GM19455 (cell line): Measurements from ENCODE around the gene TMEM87B.
"Not testable (repeated sequence)": the region's sequence is repeated elsewhere in the genome, so short reads cannot be mapped to it uniquely, and the experiment has no call there.

Experiments used
- ATAC-seq: cut with Tn5 transposase; IDR thresholded peaks from one replicate; pipeline ENCODE4 v1.9.1; 2021; ENCODE audit not compliant: unreplicated experiment

The TMEM87B gene

DNA sequence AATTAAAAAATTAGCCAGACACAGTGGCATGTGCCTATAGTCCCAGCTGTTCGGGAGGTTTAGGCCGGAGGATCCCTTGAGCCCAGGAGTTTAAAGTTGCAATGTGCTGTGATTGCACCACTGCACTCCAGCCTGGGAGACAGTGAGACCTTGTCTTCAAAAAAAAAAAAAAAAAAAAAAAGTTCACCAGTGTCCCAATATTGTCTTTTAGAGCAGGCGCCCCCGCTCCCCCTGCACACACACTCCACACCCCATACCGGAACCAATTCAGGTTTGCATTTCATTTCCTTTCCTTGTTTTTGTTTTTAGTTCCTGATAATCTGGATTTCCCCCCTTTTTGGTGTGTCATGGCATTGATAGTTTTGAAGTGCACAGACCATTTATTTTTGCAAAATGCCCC is 10.4 kb downstream of the TMEM87B start:
- ATAC-seq: no peak

DNA sequence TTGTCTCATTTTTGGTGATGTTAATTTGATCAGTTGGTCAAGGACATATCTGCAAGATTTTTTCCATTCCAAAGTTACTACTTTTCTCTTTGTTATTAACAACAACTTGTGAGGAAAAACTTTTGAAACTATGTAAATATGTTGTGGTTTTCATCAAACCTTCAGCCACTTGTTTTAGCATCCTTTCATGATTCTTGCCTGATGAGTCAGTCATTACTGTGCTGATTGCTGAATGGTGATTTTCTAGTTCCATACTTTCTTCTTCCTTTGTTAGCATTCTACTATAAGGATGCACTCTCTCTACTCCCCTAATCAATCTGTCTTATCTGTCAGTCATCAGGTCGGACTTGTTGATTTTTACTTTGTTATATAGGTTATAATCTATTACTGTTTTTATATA is 10.9 kb downstream of the TMEM87B start:
- no peak for ATAC-seq

DNA sequence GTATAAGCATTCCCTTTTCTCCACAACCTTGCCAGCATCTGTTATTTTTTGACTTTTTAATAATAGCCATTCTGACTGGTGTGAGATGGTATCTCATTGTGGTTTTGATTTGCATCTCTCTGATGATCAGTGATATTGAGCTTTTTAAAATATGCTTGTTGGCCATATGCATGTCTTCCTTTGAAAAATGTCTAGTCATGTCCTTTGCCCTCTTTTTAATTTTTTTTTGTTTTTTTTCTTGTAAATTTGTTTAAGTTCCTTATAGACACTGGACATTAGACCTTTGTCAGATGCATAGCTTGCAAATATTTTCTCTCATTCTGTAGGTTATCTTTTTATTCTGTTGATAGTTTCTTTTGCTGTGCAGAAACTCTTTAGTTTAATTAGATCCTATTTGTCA is 14.7 kb downstream of the TMEM87B start:
- not testable (repeated sequence) for ATAC-seq

DNA sequence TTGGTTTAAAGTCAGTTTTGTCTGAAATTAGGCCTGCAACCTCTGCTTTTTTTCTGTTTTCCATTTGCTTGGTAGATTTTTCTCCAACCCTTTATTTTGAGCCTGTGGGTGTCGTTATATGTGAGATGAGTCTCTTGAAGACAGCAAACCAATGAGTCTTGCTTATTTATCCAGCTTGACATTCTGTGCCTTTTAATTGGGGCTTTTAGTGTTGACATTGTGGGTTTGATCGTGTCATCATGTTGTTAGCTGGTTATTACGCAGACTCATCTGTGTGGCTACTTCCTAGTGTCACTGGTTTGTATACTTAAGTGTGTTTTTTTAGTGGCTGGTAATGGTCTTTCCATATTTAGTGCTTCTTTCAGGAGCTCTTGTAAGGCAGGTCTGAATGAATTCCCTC is 18.8 kb downstream of the TMEM87B start:
- ATAC-seq: no peak

DNA sequence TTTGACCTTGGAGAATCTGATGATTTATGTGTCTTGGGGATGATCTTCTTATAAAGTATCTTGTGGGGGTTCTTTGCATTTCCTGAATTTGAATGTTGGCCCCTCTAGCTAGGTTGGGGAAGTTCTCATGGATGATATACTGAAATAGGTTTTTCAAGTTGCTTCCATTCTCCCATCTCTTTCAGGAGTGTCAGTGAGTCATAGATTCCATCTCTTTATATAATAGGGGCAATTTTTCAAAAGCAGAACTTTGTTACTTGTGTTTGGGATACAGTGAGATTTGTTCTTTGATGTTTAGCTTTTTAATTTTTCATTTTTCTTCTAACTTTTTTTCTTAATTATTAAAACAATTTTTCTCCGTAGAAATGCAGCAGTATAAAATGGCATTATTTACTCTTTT is 19.4 kb downstream of the TMEM87B start:
- no peak for ATAC-seq

DNA sequence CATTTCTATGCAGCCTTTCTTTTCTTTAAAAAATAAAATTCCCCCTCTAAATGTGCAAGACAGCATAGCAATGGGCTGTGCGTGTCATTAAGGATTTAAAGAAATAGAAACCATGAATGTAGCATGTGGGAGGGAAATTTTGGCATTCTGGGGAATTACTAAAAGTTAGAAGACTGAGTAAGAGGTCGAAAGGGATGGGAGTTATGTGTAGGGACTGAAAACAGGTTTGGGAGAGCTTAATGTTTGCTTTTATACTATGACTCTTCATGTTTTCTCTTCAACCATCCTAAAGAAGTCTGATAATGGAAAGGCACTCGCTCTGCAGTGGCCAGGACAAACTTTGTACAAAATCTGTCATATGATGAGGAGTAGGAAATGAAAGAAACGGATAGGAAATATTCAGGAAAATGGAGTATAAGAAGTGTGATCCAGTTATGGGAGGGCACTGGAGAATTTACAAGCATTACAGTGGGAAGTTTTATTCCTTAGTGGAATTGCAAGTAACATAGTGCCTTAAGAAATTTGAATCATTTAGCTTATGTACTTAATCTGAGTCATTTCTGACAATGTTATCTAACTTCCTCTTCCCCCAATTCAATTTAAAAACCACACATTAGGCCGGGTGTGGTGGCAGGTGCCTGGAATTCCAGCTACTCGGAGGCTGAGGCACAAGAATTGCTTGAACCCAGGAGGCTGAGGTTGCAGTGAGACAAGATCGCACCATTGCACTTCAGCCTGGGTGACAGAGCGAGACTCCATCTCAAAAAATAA is 20.6 kb downstream of the TMEM87B start:
- no peak for ATAC-seq

DNA sequence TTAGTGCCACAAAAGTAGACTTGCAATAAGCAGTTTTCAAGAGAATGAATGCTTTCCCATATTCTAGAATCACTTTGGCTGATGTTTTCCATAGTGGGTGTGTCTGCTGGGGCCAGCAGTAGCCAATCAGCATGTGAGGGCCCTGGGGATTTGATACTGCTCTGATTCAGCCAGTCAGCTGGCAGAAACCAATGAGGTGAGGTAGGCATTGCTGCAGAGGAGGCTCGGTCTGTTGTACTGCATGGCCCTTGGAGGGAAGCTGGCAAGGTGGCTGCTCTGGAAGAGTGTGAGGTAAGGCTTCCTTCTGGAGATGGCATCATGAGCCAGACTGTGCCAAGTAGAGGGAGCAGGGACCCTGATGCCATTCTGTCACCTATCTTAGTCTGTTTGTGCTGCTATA is 22.7 kb downstream of the TMEM87B start:
- ATAC-seq: no peak

DNA sequence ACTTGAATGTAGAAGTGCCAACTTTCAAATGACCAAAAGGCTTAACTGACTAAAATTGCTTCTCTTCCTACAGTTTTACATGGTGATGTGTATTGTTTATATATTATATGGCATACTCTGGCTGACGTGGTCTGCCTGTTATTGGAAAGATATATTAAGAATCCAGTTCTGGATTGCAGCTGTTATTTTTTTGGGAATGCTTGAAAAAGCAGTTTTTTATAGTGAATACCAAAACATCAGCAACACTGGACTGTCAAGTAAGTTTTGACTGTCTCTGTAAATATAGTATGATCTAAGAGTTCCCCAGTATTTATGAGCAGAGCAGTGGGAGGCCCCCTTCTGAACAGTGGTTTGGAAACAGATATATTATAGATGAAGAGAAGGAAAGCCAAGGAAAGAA is 26.2 kb downstream of the TMEM87B start:
- ATAC-seq: no peak

DNA sequence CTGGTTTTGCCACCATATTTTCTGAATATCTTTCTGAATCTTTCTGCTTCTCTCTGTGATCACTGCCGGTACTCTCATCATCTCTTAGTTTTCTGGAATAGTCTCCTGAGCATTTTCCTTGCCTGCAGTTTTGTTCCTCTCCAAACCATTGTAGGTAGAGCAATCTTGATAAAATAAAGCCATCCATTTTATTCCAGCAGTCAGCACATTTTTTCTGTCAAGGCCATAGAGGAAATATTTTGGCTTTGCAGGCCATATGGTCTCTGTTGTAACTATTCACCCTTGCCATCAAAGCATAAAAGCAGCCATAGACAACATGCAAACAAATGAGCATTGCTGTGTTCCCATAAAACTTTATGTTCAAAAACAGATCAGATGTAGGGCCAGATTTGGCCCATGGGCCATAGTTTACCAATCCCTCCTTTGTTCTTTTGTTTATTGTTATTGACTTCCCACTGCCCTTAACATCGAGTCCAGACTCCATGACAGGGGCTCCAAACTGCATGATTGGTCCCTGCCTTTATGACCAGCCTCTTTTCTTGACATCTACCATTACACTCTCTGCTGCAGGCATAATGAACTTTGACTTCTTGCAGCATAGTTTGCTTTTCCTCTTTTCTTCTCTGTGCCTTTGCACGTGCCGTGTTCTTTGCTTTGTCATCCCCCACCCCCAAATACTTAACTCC is 29.8 kb downstream of the TMEM87B start:
- ATAC-seq: no peak

DNA sequence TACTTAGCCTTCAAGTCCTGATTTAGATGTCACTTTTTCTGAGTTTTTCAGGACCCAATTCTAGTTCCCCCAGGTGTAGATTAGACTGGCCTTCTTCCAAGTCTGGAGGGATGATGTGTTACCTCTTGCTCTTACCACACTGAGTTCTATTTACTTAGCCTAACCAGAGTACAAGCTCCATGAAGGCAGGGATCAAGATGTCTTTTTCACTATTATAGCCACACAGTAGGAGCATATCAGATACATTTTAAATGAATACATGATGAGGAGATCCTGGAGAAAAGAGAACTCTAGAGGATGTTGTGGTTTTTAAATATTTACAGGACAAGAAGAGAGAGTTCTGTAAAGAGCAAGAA is 30.3 kb downstream of the TMEM87B start:
- no peak for ATAC-seq

DNA sequence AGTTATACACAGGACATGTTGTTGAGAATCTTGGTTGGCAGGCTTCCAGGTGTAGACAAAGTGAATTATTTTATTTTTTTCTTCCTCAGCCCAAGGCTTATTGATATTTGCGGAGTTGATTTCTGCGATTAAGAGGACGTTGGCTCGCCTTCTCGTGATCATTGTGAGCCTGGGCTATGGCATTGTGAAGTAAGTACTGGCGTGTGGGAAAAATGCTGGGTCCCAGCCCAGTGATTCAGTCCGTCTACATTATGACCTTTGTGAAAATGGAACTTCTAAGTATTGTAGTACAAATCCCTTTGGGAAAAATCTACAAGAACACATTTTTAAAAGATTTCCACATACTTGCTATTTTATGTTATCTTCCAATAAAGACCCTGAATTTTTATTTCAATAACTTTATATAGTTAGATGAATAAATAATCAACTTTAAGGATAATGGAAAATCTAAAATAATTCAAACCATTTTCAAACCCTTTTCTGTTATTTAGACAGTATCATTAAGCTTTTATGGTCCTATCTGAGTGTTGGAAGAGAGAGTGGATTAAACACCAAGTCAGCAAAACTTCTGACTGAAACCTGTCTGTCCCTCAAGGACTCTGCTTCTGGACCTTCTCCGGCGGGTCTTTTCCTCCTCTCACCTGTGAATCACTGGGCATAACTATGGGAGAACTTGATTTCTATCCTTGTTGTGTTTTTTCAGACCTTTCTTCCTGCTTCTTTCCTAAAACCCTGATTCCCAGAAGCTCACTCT is 31.0 kb downstream of the TMEM87B start:
- no peak for ATAC-seq

DNA sequence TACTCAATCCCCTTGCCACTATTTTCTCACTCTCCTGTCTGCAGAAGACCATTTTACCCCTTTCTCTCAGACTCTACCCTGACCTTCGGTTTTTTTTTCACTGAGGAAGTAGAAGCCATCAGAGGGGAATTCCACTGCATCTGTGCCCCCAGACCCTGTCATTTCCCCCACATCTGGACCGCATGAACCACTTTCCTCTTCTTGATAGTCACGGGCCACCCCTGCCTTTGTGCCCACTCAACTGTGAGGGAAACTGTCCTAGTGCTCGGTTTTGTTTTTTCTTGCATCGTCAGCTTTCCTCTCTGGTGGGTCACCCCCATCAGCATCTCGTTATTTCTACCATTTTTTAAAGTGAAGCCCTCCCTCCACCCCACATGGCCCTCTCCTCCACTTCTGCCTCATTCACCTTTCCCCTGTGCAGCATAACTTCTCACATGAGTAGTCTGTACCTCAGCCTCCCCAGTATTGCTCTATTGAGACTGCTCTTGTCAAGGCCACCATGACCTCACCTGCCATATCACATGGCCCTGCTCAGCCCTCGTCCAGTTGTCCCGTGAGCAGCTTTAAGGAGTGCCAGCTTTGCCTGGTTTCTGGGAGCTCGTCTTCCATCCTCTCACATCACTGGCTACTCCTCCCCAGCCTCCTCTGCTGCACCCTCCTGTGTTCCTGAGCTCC is 32.4 kb downstream of the TMEM87B start:
- no peak for ATAC-seq

DNA sequence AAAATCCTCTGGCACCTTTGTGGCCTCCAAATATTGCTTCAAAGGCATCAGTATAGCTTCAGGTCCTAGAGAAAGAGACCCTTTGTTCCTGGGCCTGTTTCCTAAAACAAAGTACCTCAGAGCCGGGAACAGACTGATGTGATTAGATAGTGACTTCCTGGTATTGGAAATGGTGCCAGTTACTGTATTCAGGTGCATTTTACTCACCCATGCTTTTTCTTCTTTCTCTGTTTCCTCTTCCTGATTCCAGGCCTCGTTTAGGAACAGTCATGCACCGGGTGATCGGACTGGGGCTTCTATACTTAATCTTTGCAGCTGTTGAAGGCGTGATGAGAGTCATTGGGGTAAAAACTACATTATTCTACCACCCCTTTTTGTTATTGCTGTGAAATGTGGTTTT is 34.3 kb downstream of the TMEM87B start:
- no peak for ATAC-seq

DNA sequence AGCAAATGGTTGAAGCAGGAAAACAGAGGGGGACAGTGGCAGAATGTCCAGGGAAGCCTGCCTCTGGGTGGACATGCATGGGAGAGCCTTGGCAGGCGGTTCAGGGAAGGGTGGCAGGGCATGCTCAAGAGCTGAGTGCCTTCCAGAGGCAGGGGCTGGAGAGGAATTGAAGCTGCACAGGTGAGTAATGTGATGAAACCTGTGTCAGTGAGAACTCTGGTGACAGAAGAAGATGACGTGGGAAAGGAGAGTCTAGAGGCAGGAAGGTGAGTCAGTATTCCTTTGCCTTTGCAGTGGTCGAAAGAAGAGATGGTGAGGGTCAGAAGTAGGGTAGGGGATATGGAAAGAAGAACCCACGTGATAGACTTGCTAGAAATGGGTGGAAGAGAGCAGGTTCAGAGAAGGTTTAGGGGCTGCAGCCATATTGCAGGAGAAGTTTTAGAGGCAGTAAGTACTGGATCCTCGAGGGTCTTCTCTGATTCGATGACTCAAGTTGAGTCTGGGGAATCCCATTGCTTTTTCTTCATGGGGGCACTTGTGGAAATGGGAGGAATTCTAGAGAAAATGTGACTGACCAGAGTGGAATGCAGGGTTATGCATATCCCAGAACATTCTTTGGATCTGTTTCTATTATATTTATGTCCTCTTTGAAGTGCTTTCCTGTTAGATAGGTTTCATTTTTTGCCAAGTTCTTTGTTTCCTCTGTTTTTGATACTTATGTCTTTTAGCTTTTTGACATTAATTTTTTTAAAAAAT is 37.4 kb downstream of the TMEM87B start:
- no peak for ATAC-seq

DNA sequence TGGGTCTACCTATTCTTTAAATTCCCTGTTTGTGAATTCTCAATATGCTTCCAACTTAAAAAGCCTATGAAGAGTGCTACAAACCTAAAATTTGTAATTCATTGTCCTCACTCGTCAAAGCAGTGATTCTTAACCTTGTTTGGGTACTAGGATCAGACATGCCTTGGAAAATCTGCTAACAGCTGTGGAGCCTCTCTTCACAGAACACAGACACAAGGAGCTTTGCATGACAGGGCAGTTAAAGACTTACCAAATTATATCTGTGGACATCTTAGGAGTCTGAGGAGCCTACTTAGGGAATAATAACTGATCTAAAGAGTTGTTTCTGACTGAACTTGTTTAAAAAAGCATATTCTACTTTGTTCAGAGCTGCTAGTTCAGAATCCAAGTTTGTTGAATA is 38.1 kb downstream of the TMEM87B start:
- no peak for ATAC-seq

DNA sequence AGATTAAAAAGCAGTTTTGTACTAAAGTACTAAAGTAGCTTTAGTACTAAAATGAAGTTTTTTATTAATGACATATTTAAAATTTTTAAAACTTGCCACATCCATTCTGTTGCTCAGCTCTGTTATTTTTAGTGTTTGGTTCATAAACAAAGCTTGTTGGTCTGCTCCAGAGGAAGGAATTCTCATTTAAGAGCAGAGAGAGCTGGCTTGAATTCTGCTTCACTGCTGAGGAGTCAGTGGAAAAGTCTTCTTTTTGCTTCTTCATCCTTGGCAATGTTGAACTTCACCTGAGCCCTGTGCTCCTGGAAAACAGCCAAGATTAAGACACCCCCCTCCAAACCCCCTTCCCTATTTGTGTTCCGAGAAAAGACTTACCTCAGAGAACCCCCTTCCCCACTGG is 40.6 kb downstream of the TMEM87B start:
- ATAC-seq: no peak

DNA sequence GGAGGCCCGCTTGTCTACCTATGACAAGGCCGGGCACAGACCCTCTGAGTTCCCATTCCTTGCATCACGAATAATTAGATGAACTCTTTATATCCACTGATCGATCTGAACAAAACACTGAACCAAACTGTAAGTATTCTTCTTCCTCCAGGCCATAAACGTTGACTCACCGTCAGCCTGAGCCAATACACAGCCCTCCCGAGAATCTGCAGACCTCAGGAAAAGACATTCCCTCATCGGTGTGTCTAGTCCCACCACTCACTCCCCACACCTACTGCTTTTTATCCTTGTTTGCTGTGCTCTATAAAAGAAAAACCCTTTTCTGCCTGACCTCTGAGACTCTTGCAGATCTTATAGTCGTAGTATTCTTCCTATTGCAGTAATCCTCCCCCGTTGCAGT is 41.0 kb downstream of the TMEM87B start:
- ATAC-seq: no peak

DNA sequence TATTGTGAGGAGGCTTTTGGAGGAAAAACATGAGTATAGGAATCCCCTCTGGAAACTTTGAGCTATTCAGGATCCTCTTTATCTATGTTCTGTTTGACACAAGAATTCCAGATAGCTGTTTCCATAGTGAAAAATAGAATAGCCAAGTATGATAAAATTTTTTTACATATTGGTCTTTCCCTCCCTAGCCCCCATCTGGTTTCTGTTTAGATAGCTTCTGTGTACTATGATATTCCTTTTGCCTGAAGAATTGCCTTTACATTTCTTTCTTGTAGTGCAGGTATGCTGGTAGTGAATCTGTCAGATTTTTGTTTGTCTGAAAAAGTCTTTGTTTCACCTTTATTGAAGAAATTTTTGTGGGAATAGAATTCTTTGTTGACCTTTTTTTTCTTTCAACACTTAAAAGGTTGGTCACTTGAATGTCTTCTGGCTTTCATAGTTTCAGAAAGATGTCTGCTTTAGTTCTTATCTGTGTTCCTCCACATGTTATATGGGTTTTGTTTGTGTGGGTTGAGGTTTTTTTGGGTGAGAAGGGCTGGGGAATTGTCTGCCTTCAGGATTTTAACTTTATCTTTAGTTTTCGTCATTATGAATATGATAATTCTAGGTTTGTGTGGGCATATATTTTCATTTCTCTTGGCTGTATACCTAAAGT is 53.2 kb downstream of the TMEM87B start:
- no peak for ATAC-seq

DNA sequence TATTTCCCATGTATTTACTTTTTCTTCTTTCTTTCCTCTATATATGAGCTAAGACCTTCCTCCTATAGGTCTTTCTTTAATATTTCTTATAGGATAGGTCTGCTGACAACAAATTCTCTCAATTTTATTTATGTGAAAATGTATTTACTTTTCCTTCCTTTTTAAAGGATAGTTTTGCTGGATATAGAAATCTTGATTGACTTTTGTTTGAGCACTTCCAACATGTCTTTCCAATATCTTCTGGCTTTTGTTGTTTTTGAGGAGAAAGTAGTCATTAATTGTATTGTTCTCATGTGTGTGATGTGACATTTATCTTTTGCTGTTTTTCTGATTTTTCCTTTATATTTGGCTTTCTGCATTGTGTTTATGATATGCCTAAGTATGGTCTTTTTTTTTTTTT is 54.2 kb downstream of the TMEM87B start:
- no peak for ATAC-seq

DNA sequence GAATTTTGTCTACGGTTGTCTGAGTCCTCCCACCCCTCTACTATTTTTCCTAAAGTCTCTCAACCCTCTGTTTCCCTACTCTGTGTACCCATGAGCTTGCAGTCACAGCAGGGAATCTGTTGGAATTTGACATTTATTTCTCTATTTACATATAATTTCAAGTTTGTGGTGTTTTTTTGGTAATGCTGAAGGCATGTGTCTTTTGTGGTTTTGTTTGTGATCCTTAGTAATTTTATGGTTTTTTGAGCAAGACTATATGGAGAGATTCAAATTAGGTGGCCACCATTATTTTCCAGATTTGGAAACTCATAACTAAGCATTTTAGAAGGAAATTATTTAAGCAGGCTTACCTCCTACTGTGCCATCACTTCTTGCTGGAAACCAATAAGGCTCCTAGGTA is 55.9 kb downstream of the TMEM87B start:
- no peak for ATAC-seq
